LNCaP clone FGC (cell line): ENCODE measurements around the gene ARHGAP15.
"Not testable (repeated sequence)": the region's sequence is repeated elsewhere in the genome, so short reads cannot be mapped to it uniquely, and the experiment has no call there.

Experiments used
- DNase-seq: peaks from one replicate; pipeline ENCODE4 v3.0.0-alpha.2; 2011; ENCODE audit warnings: low read depth
- H3K4me3 ChIP-seq: 2 replicates; pipeline ENCODE4 v1.5.1; 2011; ENCODE audit warnings: mild to moderate bottlenecking, low read depth, low read length, control low read depth
- TF ChIP-seq, protein P1 (sequence below): IDR thresholded peaks from 2 replicates; pipeline ENCODE4 v1.5.1; 2012; ENCODE audit warnings: mild to moderate bottlenecking; ENCODE audit not compliant: control insufficient read depth, insufficient read depth; ENCODE audit errors: extremely low read depth

ARHGAP15 gene

DNA sequence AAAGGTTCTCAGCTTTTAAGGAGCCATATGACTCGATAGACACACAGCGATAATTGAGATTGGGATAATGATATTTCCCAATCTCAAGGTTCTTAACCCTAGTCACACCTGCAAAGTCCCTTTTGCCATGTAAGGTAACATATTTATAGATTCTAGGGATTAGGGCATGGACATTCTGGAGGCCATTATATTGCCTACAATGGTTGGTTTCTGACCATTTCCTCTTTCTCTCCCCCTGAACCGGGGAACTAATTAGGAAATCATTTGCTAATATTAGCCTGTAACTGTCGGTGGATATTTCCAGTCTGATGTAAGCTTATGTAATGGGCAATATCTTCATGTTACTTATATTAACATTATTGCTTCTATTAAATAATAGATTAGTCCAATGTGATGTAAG is 40.8 kb upstream of the ARHGAP15 start:
- no peak overlapping the region for H3K4me3 ChIP-seq
- TF ChIP-seq, protein P1, sequence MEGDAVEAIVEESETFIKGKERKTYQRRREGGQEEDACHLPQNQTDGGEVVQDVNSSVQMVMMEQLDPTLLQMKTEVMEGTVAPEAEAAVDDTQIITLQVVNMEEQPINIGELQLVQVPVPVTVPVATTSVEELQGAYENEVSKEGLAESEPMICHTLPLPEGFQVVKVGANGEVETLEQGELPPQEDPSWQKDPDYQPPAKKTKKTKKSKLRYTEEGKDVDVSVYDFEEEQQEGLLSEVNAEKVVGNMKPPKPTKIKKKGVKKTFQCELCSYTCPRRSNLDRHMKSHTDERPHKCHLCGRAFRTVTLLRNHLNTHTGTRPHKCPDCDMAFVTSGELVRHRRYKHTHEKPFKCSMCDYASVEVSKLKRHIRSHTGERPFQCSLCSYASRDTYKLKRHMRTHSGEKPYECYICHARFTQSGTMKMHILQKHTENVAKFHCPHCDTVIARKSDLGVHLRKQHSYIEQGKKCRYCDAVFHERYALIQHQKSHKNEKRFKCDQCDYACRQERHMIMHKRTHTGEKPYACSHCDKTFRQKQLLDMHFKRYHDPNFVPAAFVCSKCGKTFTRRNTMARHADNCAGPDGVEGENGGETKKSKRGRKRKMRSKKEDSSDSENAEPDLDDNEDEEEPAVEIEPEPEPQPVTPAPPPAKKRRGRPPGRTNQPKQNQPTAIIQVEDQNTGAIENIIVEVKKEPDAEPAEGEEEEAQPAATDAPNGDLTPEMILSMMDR = no peak
- no peak for DNase-seq

DNA sequence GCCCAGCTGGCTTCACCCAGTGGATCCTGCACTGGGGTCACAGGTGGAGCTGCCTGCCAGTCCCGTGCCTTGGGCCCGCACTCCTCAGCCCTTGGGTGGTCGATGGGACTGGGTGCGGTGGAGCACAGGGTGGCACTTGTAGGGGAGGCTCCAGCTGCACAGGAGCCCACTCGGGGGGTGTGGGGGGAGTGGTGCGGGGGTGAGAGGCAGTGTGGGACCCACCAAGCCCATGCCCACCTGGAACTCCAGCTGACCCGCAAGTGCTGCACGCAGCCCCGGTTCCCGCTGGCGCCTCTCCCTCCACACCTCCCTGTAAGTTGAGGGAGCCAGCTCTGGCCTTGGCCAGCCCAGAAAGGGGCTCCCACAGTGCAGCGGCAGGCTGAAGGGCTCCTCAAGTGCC is 39.7 kb upstream of the ARHGAP15 start:
- not testable (repeated sequence) for H3K4me3 ChIP-seq, DNase-seq

DNA sequence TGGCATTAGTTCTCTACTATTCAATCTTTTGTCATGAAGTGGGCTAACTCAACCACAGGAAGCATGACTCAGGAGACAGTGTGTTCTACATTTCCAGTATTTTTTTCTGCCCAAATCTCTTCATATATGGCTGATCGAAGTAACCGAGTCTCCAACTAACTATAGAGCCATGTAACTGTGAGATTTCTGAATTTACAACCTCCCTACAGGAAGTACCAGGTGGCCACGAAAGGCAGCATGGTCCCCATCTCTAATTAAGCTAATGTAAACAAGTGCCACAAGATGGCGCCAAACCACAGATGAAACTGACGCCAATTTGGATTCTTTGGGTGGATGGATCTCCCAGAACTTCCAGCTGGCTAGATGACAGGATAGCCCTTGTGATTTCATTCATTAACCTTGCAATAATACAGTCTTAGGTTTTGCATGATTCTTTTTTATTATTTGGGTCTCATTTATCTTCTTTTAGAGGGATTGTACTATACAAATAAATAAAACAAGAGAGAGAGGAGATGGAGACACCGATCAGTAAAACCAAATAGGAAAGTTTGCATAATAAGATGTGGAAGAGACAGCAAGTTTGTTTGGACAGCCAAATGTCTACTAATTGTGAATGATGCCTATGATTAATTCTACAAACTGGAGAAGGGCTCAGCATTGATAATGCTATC is 18.3 kb upstream of the ARHGAP15 start:
- H3K4me3 ChIP-seq = no peak overlapping the region
- peak; percentile 22 for DNase-seq
- TF ChIP-seq, protein P1 = peak; percentile 76

DNA sequence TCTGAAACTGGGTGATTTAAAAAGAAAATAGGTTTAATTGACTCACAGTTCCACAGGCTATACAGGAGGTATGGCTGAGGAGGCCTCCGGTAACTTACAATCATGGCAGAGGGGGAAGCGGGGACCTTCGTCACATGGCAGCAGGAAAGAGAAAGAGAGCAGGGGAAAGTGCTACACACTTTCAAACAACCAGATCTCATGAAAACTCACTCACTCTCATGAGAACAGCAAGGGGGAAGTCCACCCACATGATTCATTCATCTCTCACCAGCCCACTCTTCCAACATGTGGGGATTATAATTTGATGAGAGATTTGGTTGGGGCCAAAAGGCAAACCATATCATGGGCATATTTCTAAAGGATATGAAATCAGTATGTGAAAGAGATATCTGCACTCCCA is 12.0 kb upstream of the ARHGAP15 start:
- TF ChIP-seq, protein P1 = no peak
- DNase-seq = no peak
- no peak overlapping the region for H3K4me3 ChIP-seq

DNA sequence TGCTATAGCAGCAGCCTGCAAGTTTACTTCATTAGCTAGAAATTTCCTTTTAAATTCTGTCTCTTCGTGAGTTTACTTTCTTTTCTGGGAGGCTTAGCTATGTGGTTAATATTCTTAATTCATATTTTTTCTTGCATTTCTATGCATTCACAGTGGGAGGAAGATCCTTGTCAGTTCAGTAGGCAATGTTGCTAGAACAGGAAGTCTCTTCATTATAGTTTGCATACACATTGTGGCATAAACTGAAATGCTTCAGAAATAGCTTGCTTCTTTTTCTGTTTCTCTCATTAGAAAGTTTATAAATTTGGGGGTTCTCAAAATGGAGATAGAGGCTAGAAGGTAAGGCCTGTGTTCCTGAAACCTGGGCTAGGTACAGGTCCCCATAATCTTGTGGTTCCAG is 8.1 kb upstream of the ARHGAP15 start:
- DNase-seq = no peak
- TF ChIP-seq, protein P1 = no peak
- H3K4me3 ChIP-seq = no peak overlapping the region

DNA sequence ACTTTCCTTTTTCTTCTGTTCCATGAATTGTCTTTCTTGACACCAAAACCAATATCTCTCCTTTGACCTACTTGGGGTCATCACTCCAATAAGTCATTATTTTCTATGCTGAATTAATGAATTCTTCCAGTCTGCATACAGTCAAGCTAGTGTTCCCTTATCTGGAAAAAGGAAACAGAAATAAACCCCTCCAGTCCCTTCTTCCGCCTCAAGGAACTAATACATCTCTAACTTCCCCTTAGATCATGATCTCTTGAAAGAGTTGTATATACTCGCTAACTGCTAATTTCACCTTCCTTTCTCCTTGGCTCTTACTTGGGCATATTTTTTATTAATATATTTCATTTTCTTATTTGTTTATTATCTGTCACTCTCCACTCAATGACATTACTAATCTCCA is 7.3 kb upstream of the ARHGAP15 start:
- TF ChIP-seq, protein P1 = no peak
- DNase-seq = no peak
- no peak overlapping the region for H3K4me3 ChIP-seq

DNA sequence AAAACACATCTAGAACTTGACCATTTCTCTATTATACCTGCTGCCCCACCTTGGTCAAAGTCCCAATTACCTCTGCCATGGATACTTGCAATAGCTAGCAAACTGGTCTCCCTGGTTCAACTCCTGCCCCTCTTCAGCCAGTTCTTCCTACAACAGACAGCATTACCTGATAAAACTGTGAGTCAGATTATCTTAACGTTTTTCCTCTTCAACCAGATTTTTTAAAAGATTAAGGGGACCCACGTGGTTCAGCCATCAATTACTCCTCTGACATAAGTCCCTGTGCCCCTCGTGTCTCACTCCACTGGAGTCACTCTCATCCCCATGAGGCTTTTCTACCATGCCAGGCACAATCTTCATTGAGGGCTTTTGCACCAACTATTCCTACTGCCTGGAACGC is 5.3 kb upstream of the ARHGAP15 start:
- no peak for DNase-seq
- H3K4me3 ChIP-seq = no peak overlapping the region
- TF ChIP-seq, protein P1 = no peak
